Right lobe of liver (tissue), 6 donors: ENCODE results near the gene PCMTD2. TPM values are rescaled to one million over a fixed set of nuclear protein-coding genes. Genes with fewer than 3 reads are reported as not detected.
A peak's percentile ranks its signal among the peaks of the same experiment; 100 is the strongest.

ENCODE experiments used
- ATAC-seq, 4 donors: fragments of 200-7000 bp; cut with Tn5 transposase; one replicate each; pipeline ENCODE4 v1.9.1; 2020; ENCODE audit warnings: mild to moderate bottlenecking in 4 of 4, moderate library complexity in 4 of 4
- DNase-seq, 3 donors: peaks; one replicate each; pipeline ENCODE4 v3.0.0-alpha.2; 2020
- H3K27ac ChIP-seq, 3 donors: fragments of 200-600 bp; one replicate each; pipeline ENCODE4 v1.8.0; 2022
- H3K27me3 ChIP-seq, 2 donors: fragments of 200-600 bp; one replicate each; pipeline ENCODE4 v1.8.0; 2022
- H3K36me3 ChIP-seq, 4 donors: fragments of 200-600 bp; sonication (generic) in 1 of 4; one replicate each; pipeline versions ENCODE4 v1.5.1 to v1.8.0; 2017 to 2022; ENCODE audit warnings: control low read depth in 1 of 4
- H3K4me1 ChIP-seq, 4 donors: fragments of 200-600 bp; sonication (generic) in 1 of 4; one replicate each; pipeline versions ENCODE4 v1.5.1 to v1.8.0; 2017 to 2022; ENCODE audit warnings: control low read depth in 1 of 4
- H3K4me3 ChIP-seq, 3 donors: fragments of 200-600 bp; one replicate each; pipeline ENCODE4 v1.8.0; 2022
- H3K9me3 ChIP-seq, 4 donors: fragments of 200-600 bp; sonication (generic) in 1 of 4; one replicate each; pipeline versions ENCODE4 v1.5.1 to v1.8.0; 2017 to 2022; ENCODE audit warnings: control low read depth in 1 of 4
- CTCF ChIP-seq, 4 donors: fragments of 200-600 bp in 3 of 4; fragments of 450-650 bp in 1 of 4; IDR thresholded peaks; one replicate each; pipeline versions ENCODE4 v1.5.1 to v1.8.0; 2016 to 2022; ENCODE audit warnings: antibody characterized with exemption in 4 of 4, mild to moderate bottlenecking in 2 of 4
- POLR2A ChIP-seq: fragments of 450-650 bp; IDR thresholded peaks from one replicate; pipeline ENCODE4 v1.6.1; 2017; ENCODE audit warnings: antibody characterized with exemption, mild to moderate bottlenecking
- WGBS: methylation state at CpG from one replicate; pipeline ENCODE4 v1.1.6; 2018; ENCODE audit warnings: low coverage, low lambda C conversion rate; ENCODE audit not compliant: insufficient coverage; ENCODE audit errors: missing lambda C conversion rate; 5-methylcytosine and 5-hydroxymethylcytosine counted together
- intact Hi-C, 2 donors: fragments of 100-400 bp; cut with DNase I; formaldehyde crosslinking; loops; one replicate each; pipeline versions ENCODE4 v1.11.2 to v1.14.1; 2022
- total RNA-seq, 6 experiments: library from RNA; depleted of rRNA in 2 of 6; stranded (reverse); fragments of >200 nt in 2 of 6; fragmentation: NEBNext Ultra II Directional in 3 of 6; extraction: Animal tissue kit (Norgen Biotek cat#: 25700) in 3 of 6; gene quantifications; one replicate each; pipeline versions ENCODE4 v1.1.0 to v1.2.4, GENCODE V29; 2016 to 2023
- donor health status: DM: no; HTN: yes; CAD: no.
- donor health status: DM: no; HTN: no; CAD: no.
- donor health status: DM: no; HTN: no; CAD: no.
- donor health status: DM: no; HTN: yes; CAD: no.
- donor health status: DM: no; HTN: yes; CAD: no.

PCMTD2 gene
- total RNA-seq, 6 experiments from 2014 or later: 24.5 to 39.7 (median 28.6) TPM

GRCh38 chr20:64228086-64228653 is 27.4 kb upstream of the PCMTD2 start:
- TF ChIP-seq POLR2A: no peak
- no peak for ATAC-seq
- H3K9me3 ChIP-seq: no peaks in the 10 kb centered on the region

GRCh38 chr20:64228751-64229506 is 26.6 kb upstream of the PCMTD2 start:
- H3K4me1 ChIP-seq: peaks cover 0 to 10% (median 2%) of the 10 kb centered on the region in 4 donors
- DNase-seq (peak in 1 of 3 donors; percentile 21), ATAC-seq (no peak)

More at GRCh38 chr20:64228086-64228653, 27.4 kb upstream of the PCMTD2 start:
- Histone ChIP-seq H3K27me3 (no peaks in the 10 kb centered on the region), H3K4me1 (peaks cover 0 to 4% (median 0%) of the 10 kb centered on the region in 4 donors), H3K36me3 (no peaks in the 10 kb centered on the region), H3K27ac (no peak overlapping the region), H3K4me3 (no peak overlapping the region)
- 90% methylated on average over 8 of the region's 8 CpGs for WGBS
- peak in 1 of 3 donors; percentile 16 for DNase-seq
- intact Hi-C loops: no loop called here

GRCh38 chr20:64229507-64230061 is 26.0 kb upstream of the PCMTD2 start:
- TF ChIP-seq CTCF (IDR thresholded peaks at IDR 0.05): no peak
- no peak for TF ChIP-seq POLR2A
- Histone ChIP-seq H3K36me3 (no peaks in the 10 kb centered on the region), H3K4me1 (peaks cover 0 to 14% (median 5%) of the 10 kb centered on the region in 4 donors), H3K27me3 (no peaks in the 10 kb centered on the region), H3K9me3 (no peaks in the 10 kb centered on the region), H3K27ac (no peak overlapping the region), H3K4me3 (no peak overlapping the region)
- intact Hi-C loops: no loop called here
- ATAC-seq (no peak), DNase-seq (peak in 1 of 3 donors; percentile 14)
- 93% methylated on average over 6 of the region's 8 CpGs for WGBS

More at GRCh38 chr20:64228751-64229506, 26.6 kb upstream of the PCMTD2 start:
- 65% methylated on average over 5 of the region's 14 CpGs for WGBS
- Histone ChIP-seq H3K36me3 (no peaks in the 10 kb centered on the region), H3K27ac (no peak overlapping the region), H3K4me3 (no peak overlapping the region), H3K27me3 (no peaks in the 10 kb centered on the region), H3K9me3 (no peaks in the 10 kb centered on the region)
- TF ChIP-seq CTCF (IDR thresholded peaks at IDR 0.05) (no peak), POLR2A (no peak)
- intact Hi-C loops: no loop called here

- H3K27me3 ChIP-seq: no peaks in the 10 kb centered on the region
- H3K4me3 ChIP-seq: no peak overlapping the region
- peaks cover 0 to 14% (median 5%) of the 10 kb centered on the region in 4 donors for H3K4me1 ChIP-seq
- no peak for ATAC-seq
- DNase-seq: peak in 2 of 3 donors; percentile 6 to 14
- H3K9me3 ChIP-seq: no peaks in the 10 kb centered on the region
- no peaks in the 10 kb centered on the region for H3K36me3 ChIP-seq
- H3K27ac ChIP-seq: no peak overlapping the region
- intact Hi-C loops: no loop called here
- WGBS: 87% methylated on average over 9 of the region's 22 CpGs
- TF ChIP-seq POLR2A (no peak), CTCF (IDR thresholded peaks at IDR 0.05) (no peak)
Measured at GRCh38 chr20:64230461-64231145, 24.9 kb upstream of the PCMTD2 start.
